Keratinocyte (primary cell): Measurements from ENCODE around the gene PRR23E.

Experiments used
- EZH2 ChIP-seq: IDR thresholded peaks from one replicate; pipeline ENCODE4 v1.6.1; 2012; ENCODE audit warnings: inconsistent platforms, mild to moderate bottlenecking, low read length, moderate library complexity
- TF ChIP-seq, protein P1 (sequence below), 3 experiments: IDR thresholded peaks in 1 of 3; conservative IDR thresholded peaks in 1 of 3; optimal IDR thresholded peaks in 1 of 3; 2 replicates in 2 of 3; 3 replicates in 1 of 3; pipeline versions ENCODE3 to v1.5.1; 2011; ENCODE audit warnings: low read length in 3 of 3, mild to moderate bottlenecking in 3 of 3, moderate library complexity in 2 of 3, control low read depth in 1 of 3, inconsistent platforms in 1 of 3; ENCODE audit not compliant: insufficient read depth in 2 of 3; ENCODE audit errors: extremely low read depth in 1 of 3

GRCh38 chr3:127185962-127186674, 6.8 kb upstream of the PRR23E start:
- TF ChIP-seq, protein P1, sequence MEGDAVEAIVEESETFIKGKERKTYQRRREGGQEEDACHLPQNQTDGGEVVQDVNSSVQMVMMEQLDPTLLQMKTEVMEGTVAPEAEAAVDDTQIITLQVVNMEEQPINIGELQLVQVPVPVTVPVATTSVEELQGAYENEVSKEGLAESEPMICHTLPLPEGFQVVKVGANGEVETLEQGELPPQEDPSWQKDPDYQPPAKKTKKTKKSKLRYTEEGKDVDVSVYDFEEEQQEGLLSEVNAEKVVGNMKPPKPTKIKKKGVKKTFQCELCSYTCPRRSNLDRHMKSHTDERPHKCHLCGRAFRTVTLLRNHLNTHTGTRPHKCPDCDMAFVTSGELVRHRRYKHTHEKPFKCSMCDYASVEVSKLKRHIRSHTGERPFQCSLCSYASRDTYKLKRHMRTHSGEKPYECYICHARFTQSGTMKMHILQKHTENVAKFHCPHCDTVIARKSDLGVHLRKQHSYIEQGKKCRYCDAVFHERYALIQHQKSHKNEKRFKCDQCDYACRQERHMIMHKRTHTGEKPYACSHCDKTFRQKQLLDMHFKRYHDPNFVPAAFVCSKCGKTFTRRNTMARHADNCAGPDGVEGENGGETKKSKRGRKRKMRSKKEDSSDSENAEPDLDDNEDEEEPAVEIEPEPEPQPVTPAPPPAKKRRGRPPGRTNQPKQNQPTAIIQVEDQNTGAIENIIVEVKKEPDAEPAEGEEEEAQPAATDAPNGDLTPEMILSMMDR (optimal IDR thresholded peaks at IDR 0.05 in 1 of 3, IDR thresholded peaks at IDR 0.05 in 1 of 3, conservative IDR thresholded peaks at IDR 0.05 in 1 of 3; ENCODE audit: extremely low read depth in 1 of 3, insufficient read depth in 2 of 3, low read length in 3 of 3) = no peak
- TF ChIP-seq EZH2 = no peak
